SW480 (cell line): ENCODE results near the gene CHMP2A.

Source experiments
- DNase-seq: peaks from one replicate; pipeline ENCODE4 v3.0.0-alpha.2; 2016; ENCODE audit warnings: low spot score

Gene CHMP2A

GRCh38 chr19:58538257-58539168, 16.4 kb downstream of the CHMP2A start:
- peak; percentile 91 for DNase-seq

- DNase-seq = no peak
Observed at GRCh38 chr19:58536852-58537798, 17.8 kb downstream of the CHMP2A start.

GRCh38 chr19:58535857-58536256, 19.0 kb downstream of the CHMP2A start:
- no peak for DNase-seq

- no peak for DNase-seq
Observed at GRCh38 chr19:58531034-58531840, 23.7 kb downstream of the CHMP2A start.

GRCh38 chr19:58529405-58529804, 25.5 kb downstream of the CHMP2A start:
- DNase-seq = no peak

- no peak for DNase-seq
Observed at GRCh38 chr19:58522709-58523108, 32.2 kb downstream of the CHMP2A start.

GRCh38 chr19:58521651-58522050, 33.3 kb downstream of the CHMP2A start:
- DNase-seq = no peak

GRCh38 chr19:58520257-58520599, 34.7 kb downstream of the CHMP2A start:
- DNase-seq = no peak

- peak; percentile 99 for DNase-seq
Observed at GRCh38 chr19:58519355-58520256, 35.3 kb downstream of the CHMP2A start, which contains the start of gene ZBTB45. TSS of gene ZBTB45 (minus strand) at chr19:58519810. CDS start at chr19:58517673, 2,137 bp downstream.

GRCh38 chr19:58519087-58519354, 35.9 kb downstream of the CHMP2A start:
- peak; percentile 89 for DNase-seq

GRCh38 chr19:58518256-58519086, 36.4 kb downstream of the CHMP2A start:
- DNase-seq = no peak

GRCh38 chr19:58516964-58517833, 37.7 kb downstream of the CHMP2A start:
- DNase-seq = no peak

- no peak for DNase-seq
Observed at GRCh38 chr19:58516246-58516836, 38.6 kb downstream of the CHMP2A start.

- no peak for DNase-seq
Observed at GRCh38 chr19:58515259-58515658, 39.6 kb downstream of the CHMP2A start.

- no peak for DNase-seq
Observed at GRCh38 chr19:58514564-58515022, 40.3 kb downstream of the CHMP2A start.

- DNase-seq = peak; percentile 94
Observed at GRCh38 chr19:58513694-58514563, 41.0 kb downstream of the CHMP2A start.

- DNase-seq = no peak
Observed at GRCh38 chr19:58513213-58513693, 41.7 kb downstream of the CHMP2A start.
